LNCaP clone FGC (cell line): Measurements from ENCODE around the gene GCLC.

Experiments used
- DNase-seq: peaks from one replicate; pipeline ENCODE4 v3.0.0-alpha.2; 2011; ENCODE audit warnings: low read depth
- H3K4me3 ChIP-seq: 2 replicates; pipeline ENCODE4 v1.5.1; 2011; ENCODE audit warnings: mild to moderate bottlenecking, low read depth, low read length, control low read depth
- CTCF ChIP-seq: IDR thresholded peaks from 2 replicates; pipeline ENCODE4 v1.5.1; 2012; ENCODE audit warnings: mild to moderate bottlenecking; ENCODE audit not compliant: control insufficient read depth, insufficient read depth; ENCODE audit errors: extremely low read depth

GCLC gene

GRCh38 chr6:53544470-53545308 lies at the start of gene GCLC:
Gene GCLC (minus strand): TSS chr6:53545101. CDS start chr6:53544645, 456 bp downstream.
- peak; percentile 80 for DNase-seq
- TF ChIP-seq CTCF, result peak; percentile 69
- H3K4me3 ChIP-seq, result peak within 1 kb of the TSS; percentile 74

GRCh38 chr6:53594596-53594995 lies 49.7 kb upstream of the GCLC start:
- H3K4me3 ChIP-seq, result no peak overlapping the region
- no peak for DNase-seq
- no peak for TF ChIP-seq CTCF

GRCh38 chr6:53593001-53593488 lies 48.1 kb upstream of the GCLC start:
- no peak for DNase-seq
- TF ChIP-seq CTCF, result no peak
- H3K4me3 ChIP-seq, result no peak overlapping the region

- DNase-seq, result no peak
- no peak overlapping the region for H3K4me3 ChIP-seq
- TF ChIP-seq CTCF, result no peak
These were observed 47.0 kb upstream of the GCLC start for GRCh38 chr6:53591873-53592272.

- no peak for TF ChIP-seq CTCF
- DNase-seq, result no peak
- no peak overlapping the region for H3K4me3 ChIP-seq
These were observed 44.1 kb upstream of the GCLC start for GRCh38 chr6:53588816-53589509.

GRCh38 chr6:53587291-53587690 lies 42.4 kb upstream of the GCLC start:
- no peak overlapping the region for H3K4me3 ChIP-seq
- no peak for TF ChIP-seq CTCF
- no peak for DNase-seq
